ENCODE results near the gene METTL3. TPM values are rescaled to one million over a fixed set of nuclear protein-coding genes. Genes with fewer than 3 reads are reported as not detected.

METTL3 gene
- total RNA-seq, result 44.8 and 59.4 TPM in 2 replicates

DNA sequence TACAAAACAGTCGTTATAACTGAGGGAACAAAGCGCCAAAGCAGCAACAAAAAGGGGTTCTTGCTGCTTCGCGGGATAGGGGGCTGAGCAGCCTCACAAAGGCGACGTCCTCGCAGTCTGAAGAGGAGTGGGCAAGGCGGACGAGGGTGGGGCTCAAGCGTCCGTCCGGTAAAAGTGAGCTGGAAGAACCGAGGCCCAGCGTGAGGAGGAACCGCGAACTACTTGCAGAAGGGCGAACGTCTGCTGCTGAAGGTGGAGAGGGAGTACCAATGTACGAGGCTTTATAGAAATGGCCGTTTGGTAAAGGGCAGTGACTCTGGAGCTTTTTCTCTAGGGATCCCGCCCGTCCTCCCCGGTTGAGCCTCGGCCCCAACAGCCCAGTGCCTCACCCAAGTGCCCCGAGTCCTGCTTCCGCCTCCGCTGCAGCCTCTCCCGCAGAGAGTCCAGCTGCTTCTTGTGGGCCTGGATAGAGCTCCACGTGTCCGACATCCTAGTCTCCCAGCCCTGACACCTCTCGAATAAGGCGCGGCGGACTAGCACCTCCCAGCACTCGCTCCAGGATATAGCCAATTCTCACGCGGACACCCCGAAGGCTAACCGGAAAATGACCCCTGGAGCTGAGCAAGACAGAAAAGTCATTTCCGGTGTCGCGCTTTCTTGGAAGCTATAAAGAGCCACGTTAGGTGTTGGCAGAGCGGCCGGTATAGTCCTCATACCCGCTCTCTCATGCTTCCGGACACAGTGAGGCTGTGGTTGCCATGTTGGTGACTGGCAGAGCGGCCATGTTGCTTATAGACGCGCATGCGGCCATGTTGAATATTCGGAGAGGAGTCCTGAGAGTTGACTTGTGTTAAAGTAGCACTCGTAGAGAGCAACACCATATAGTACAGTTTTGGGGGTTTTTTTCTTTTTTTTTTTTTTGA lies at the start of gene METTL3:
Gene METTL3 (minus strand): TSS at position 606 of the 923 bp plus-strand sequence. CDS start 117 bp downstream, at position 489.

DNA sequence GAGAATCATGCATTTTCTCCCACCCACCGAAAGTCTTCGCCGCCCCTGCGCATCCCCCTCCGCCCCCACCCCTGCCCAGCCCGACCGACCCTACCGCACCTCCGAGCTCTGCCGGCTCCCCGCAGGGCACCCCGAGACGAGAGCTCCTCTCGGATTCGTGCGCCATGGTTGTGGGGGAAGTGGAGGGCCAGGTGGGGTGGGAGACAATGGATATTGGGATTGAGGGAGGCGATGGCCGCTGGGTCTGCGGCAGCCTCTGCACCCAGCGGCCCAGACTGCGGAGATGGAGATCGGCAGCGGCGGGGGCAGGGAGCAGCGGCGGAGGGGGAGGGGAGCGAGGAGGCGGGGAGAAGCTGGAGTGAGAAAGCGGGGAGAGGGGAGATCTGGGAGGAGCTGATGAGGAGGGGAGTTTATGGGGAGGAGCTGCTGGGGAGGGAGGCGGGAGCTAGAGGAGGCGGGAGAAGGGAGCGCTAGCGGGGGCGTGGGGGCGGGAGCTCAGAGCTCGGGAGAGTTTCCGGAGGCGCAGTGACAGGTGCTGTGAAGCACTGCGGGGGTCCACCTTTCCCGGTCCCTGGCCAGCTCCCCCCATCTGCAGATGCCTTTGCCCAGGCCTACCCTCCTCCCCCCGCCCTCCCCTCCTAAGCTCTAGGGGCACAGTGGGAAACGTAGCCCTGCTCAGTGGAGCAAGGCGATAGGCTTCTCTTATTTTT lies 15.0 kb upstream of the METTL3 start, which contains the start of gene SALL2:
Gene SALL2 (minus strand): TSS at position 385 of the 710 bp plus-strand sequence. CDS start 219 bp downstream, at position 166.

DNA sequence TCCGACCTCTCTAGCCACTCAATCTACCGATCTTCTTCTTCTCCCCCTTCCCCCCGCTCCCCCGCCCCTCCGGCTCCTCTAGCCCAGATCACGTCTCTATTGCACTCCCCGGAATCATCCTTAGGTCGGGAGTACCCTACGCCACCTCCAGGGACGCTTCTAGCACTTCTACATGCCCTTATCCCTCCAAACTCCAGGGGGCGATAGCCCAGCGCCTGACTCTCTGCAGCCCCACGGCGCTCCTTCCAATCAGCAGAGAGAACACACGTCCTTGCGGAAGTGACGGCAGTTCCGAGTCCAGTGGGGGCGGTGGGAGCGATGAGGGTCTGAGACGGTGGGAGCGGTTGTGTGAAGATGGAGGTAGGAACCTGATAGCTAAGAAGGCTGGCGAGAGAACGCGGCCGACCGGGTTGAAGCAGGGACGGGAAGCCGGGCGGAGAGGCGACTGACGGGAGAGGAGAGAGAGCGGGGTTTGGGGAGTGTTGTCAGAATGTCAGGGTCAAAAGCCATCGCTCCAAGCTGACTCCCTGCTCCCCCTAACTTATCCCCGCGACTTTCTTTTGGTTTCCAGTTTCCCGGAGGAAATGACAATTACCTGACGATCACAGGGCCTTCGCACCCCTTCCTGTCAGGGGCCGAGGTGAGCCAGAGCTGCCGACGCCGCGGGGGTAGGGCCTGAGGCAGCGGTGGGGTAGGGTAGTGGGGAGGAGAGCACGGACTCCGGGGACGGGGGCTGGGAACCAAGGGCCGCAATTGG lies 34.0 kb downstream of the METTL3 start, which contains the start of the genes RAB2B and TOX4:
Gene RAB2B (minus strand): TSS at position 35 of the 757 bp plus-strand sequence. CDS start 87 bp downstream, outside the sequence.
Gene TOX4 (plus strand): TSS at position 271 of the 757 bp plus-strand sequence. CDS start 84 bp downstream, at position 355.

DNA sequence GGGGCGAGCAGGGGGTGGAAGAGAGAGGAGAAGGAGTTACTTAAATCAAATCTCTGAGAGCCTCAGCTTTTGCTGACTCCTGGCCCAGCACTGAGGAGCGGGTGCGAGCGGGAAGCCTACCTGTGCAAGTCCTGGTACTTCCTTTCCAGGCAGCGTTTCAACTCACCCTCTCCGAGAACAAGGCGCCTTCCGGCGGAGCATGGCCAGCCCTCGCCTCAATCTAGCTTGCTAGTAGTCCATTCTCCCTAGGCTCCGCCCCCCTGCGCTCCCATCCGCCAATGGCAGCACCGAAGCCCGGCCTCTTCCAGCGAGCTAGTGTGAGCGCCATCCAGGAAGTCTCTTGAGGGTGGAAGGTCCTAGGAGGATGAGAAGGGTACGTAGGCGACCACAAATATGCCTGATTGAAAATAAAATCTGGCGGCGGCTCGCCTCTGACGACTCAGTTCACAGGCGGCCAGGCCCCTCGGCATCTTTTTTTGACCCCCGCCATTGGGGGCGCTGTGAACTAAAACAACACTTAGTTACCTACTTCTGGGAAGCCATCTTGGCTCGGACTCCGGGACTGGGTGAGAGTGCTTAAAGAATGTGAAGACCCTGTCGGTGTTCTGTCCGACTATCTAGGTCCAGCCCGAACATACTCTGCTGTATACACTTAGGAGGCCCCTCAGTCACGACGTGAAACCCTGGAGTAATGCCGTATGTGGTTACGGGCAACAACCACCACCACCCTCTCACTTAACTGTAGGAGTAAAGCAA lies 55.0 kb downstream of the METTL3 start, which contains the start of gene CHD8:
Gene CHD8 (minus strand): TSS at position 212 of the 756 bp plus-strand sequence. CDS start 24,480 bp downstream, outside the sequence.

Other genes with a start within 250 kb of the METTL3 start
- gene HNRNPC, start 241.9 kb downstream of the METTL3 start, total RNA-seq, result 441 and 460 TPM in 2 replicates
- gene RPGRIP1, start 231.3 kb downstream of the METTL3 start, total RNA-seq, result not detected in 2 replicates
- 57.6 and 68.2 TPM in 2 replicates for gene SUPT16H, start 127.3 kb downstream of the METTL3 start, total RNA-seq
- 72.1 and 85.0 TPM in 2 replicates for gene CHD8, start 55.2 kb downstream of the METTL3 start, total RNA-seq
- gene RAB2B, start 34.4 kb downstream of the METTL3 start, total RNA-seq, result 32.2 and 33.3 TPM in 2 replicates
- 27.3 and 36.0 TPM in 2 replicates for gene TOX4, start 34.1 kb downstream of the METTL3 start, total RNA-seq
- 2.7 and 4.7 TPM in 2 replicates for gene SALL2, start 15.0 kb upstream of the METTL3 start, total RNA-seq
- not detected in 2 replicates for gene OR10G3, start 68.7 kb upstream of the METTL3 start, total RNA-seq
- gene OR10G2, start 123.6 kb upstream of the METTL3 start, total RNA-seq, result not detected in 2 replicates
- gene OR4E2, start 142.5 kb upstream of the METTL3 start, total RNA-seq, result not detected in 2 replicates
- not detected in 2 replicates for gene OR4E1, start 162.5 kb upstream of the METTL3 start, total RNA-seq